Kasumi-1 (cell line): ENCODE results near the gene GZMM.

Experiments used
- DNase-seq, 2 experiments: peaks; one replicate each; lab custom pipeline; 2025; lab: John Stamatoyannopoulos, UW

Gene GZMM

DNA sequence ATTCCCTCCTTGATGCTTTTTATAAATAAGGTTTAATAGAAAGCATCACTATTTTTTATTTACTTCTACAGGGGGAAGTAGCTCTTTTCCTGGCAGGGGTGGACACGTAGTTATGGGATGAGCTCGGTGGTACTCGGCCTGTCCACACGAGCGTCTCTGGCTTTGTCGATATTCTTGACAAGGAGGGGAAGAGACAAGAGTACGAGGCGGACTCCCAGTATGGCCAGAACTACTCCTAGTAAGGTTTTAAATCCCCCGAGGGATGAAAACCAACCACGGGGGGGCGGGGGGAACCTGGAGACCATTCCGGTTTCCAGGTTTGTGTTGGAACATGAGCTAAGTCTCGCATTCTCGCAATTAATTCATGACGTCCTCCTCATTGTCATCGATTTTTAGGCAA, 23.0 kb downstream of the GZMM start:
- no peak for DNase-seq

DNA sequence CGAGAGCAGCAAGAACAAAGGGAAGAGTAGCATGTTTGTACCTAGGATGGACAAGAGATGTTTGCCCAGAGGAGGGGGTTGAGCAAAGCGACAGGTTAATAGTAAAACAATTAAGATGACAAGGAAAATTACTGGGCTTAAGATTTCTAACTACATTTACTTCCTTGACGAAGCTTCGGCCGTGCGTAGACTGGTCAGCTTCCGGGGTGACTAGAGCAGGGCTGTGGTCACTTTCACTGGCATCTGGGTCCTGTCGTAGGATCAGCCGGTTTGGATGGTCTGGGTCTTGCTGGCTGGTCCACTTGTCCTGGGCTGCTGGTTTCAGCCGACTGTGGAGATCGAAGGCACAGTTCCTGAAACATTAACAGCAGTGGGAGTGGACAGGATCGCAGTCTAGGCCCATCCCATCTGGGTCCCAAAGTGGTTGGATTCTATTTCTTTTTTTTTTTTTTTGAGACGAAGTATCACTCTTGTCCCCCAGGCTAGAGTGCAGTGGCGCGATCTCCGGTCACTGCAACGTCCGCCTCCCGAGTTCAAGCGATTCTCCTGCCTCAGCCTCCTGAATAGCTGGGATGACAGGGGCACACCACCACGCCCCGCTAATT, 23.5 kb downstream of the GZMM start:
- no peak for DNase-seq

DNA sequence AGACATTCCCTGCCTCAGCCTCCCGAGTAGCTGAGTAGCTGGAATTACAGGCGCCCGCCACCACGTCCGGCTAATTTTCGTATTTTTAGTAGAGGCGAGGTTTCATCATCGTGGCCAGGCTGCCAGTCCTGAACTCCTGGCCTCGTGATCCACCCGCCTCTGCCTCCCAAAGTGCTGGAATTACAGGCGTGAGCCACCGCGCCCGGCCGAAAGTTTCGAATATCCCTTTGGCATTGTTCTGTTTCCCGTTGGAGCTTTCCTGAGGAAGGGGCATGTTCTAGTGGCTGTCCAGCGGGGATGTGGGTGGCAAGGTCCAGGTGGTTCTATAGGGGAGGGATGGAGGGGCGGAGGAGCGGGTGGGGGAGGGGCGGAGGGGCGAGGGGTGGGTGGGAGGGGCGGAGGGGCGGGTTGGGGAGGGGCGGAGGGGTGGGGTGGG, 26.4 kb downstream of the GZMM start:
- no peak for DNase-seq

DNA sequence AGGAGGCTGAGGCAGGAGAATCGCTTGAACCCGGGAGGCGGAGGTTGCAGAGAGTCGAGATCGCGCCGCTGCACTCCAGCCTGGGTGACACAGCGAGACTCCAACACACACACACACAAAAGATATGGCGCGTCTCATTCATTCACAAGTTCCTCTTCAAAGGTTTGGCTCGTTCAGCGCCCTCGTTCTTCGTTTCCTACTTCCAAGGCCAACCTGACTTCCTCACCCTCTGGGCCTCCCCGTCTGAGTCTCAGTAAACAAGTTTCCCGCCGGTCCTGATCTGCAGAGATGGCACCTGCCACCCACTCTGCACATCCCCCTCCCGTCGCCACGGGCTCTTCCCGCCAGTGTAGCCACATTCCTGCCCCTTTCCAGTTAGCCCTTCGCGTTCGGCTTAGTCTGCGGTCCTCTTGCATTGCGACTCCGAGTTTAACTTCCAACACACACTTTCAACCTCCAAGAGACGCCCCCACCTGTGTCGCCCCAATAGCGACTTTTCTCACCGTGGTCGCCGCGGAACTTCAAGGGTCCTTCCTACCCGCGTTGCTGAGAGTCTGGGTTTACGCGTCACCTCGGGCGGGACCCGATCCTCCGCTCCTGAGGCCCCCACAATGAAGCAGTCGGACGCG, 27.2 kb downstream of the GZMM start:
- peak; percentile 57 to 64 for DNase-seq

DNA sequence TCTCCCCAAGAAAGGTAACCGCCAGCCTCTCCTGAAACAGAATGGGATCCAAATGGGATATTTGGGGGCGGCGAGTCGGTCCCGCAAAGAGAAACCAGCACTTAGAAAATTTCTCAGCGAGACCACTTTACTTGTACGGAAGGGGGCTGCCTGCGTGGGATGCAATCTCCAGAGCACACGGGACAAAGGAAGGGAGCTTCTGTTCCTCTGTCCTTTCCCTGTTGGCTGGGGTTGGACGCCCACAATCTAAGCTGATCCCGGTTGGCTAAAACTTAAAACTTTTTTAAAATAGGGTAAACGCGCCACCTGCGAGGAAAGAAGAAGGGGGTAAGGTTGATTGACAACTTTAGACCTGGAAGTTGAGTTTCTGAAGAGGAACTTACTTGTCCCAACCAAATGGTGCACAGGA, 27.7 kb downstream of the GZMM start:
- DNase-seq = peak; percentile 62 to 63

DNA sequence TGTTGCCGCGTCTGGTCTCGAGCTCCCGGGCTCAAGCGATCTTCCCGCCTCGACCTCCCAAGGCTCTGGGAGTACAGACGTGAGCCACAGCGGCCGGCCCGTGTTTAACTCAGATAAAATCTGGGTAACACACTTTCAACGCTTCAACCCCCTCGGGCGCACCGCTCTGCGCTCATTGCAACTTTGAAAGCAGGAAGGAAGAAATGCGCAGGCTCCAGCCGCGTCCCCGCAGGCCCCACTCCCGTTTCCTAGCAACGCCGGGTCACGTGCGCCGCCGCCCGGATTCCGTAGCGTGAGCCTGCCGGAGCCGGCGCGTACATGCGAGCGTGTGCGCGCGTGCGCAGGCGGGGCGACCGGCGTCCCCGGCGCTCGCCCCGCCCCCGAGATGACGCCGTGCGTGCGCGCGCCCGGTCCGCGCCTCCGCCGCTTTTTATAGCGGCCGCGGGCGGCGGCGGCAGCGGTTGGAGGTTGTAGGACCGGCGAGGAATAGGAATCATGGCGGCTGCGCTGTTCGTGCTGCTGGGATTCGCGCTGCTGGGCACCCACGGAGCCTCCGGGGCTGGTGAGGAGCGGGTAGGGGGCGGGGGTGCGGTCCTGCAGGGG, 28.4 kb downstream of the GZMM start, which contains the start of gene BSG:
Gene BSG (plus strand): TSS at position 457 of the 603 bp plus-strand sequence. CDS start 39 bp downstream, at position 496.
- DNase-seq = peak; percentile 94 to 96

DNA sequence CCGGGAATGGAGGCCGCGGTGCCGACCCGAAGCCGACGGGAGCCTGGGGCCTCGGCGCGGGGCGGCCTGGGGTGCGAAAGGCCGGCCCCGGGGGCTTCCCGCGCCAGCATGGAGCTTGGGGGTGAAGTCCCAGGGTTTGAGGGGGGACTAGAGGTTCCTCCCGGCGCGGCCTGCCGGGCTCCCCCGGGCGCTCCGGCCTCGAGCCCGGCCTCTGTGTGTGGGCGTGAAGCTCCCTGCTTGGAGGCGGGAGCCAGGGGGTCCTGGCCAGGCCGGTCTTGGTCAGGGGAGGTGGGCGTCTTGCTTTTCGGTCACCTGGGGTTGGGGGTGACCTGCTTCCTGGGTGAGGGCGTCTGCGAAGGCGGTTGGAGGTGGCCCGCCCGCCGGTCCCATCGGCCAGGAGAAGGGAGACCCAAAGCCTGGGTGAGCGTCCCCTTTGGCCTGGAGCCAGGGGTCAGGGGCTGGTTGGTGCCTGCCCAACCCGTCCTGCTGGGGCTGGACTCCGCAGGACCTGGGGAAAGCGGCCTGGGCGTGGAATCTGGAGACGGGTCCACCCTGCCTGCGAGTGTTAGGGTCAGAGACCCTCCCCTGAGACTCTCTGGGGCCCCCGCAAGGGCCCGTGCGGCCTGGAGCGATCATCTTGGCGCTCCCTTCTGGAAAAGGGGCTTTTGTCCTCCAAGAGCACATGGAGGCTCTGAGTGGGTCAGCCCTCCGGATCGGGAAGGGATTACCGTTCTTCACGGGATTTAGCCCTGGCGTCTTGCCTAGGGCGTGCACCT, 29.1 kb downstream of the GZMM start:
- peak in 1 of 2 experiments; percentile 21 for DNase-seq

DNA sequence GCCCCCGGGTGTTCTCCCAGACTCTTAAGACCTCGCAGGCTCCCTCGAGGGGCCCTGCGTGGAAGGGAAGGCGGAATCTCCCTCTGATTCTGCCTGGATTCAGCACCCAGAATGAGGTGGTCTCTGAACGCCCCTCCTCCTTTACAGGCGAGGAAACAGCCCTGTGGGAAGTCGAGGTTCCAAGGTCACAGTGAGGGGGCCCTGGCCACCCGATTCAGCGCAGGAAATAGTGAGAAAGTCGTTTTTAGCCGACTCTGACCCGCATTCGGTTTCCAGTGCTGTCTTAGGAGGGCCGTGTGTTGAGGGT, 29.6 kb downstream of the GZMM start:
- no peak for DNase-seq

DNA sequence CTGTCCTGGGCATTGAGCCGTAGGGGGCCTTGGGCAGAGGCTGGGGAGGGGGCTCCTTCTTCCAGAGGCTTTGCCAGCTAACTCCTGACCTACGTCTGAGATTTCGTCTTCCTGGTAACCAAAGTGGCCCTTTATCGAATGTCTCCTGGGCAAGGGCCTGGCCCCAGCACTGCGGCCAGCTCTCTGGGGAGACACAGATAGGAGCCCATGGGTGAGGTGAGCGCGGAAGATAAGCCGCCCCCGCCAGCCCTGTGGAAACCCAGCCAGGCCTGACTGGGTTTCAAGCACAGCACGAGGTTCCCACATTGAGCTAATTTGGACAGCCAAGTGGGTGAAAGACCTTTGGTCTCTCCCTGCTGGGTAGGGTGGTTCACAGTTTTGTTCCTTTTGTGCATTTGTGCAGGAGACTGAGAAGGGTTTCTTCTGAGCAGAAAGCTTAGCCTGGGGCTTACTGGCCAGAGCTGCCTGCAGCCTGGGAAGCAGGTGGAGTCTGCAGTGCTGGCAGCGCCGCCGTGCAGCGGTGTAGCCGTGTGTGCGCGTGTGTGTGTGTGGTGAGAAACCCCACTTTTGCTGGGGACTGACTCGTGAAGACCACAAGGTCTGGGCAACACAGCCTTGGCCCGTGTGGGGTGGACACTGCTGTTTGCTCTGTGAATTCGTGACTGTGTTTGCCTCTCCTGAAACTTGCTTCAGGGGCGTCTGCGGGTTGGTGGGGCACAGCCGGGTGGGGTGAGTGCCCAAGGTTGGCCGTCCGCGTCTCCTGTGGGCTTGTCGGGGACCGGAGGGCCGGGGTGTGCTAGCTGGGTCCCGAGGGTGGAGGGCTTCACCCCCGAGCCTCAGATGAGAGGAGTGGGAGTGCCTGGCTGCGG, 31.0 kb downstream of the GZMM start:
- DNase-seq = peak in 1 of 2 experiments; percentile 36

DNA sequence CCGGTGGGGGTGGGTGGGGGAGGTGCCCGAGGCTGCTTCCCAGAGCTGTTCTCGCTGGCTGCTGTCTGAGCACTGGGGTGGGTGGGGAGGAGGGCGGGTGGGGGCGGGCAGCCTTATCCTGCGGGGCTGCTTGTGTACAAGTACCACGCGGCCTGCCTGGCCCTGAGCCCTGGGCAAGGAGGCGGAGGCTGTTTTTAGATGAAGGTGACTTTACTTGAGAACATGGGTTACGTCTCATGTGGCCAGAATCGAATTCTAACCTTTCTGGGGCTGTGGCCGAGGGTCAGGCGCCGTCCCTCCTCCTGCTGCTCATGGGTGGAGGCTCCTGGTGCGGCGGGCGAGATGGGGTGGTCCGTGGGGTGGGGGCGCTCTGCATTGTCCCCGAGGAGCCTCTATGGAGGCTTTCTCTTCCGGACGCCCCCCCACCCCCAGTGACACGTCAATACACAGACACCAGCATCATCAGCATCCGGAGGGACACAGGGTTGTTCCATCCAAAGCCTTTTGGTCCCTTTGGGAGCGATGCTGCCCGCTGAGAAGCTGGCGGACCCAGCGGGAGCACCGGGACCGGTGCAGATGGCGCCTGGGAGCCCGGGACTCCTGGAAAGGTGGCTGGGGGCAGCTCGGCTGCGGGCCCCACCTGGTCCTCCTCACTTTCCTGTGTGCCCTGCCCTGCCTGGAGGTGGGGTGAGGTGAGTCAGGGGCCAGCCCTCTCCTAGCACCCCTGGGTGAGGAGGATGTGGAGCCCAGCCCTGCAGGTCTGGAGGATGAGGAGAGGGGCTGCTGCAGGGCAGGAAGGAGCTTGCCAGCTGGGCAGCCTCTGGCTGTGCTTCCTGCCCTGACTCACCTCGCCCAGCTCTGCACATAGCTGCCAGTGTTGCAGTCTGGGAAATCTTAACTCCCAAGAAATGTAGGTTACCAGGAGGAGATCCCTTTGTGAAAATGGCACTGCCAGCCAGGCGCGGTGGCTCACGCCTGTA, 32.0 kb downstream of the GZMM start:
- peak in 1 of 2 experiments; percentile 5 for DNase-seq

DNA sequence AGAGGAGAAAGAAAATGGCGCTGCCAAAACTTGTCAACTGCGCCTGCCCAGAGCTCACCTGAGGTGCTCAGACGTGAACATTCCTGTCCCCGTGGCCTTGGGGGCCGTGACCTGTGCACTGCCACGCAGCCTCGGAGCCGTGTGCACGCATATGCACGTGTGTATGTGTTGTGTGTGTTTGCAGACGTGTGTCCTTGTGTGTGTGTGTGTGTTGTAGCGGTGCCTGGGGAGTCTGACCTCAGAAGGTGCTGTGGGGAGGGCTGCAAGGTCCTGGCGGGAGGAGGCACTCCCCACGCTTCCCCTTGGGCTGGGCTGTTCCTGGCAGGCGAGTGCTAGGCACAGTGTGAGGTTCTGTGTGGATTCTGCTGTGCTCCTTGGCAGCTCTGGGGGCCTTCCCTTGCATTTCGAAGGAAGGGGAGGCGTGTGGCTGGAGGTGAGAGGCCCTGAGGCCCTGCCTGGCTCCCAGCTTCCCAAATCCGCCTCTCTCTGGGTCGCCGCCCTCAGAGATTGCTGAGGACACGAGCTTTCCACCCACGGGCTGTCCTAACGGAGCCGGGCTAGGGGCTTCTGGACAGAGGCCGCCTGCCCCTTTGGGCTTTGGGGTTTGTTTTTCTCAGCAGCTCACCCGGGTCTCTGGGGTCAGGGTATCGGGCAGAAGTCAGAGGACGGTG, 33.0 kb downstream of the GZMM start:
- no peak for DNase-seq

DNA sequence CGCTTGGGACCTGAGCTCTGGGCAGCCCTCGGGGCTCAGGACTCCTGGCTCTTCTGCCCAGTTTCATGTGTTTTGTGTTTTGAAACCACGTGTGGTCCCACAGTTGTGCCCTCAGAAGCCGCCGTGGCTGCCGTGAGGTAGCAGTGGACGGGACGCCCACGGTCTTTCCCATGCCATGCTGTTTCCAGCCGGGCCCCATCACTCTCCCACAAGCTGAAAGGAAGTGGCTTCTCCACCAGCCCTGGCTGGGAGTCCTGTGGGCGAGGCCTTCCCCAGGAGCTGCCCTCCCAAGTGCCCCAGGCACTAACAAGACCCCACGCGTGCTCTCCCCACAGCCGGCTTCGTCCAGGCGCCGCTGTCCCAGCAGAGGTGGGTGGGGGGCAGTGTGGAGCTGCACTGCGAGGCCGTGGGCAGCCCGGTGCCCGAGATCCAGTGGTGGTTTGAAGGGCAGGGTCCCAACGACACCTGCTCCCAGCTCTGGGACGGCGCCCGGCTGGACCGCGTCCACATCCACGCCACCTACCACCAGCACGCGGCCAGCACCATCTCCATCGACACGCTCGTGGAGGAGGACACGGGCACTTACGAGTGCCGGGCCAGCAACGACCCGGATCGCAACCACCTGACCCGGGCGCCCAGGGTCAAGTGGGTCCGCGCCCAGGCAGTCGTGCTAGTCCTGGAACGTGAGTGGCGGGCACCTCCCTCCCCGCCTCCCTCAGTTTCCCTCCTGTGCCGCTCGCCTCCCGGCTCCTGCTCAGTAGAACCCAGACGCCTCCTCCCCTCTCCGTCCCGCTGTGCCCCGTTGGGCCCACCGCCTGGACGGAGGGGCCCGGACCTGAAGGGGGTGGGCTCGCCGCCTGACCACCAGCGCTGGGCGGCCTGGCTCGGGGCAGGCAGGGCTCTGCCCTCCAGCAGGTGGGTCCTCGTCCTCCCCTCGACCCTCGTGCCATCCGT, 33.9 kb downstream of the GZMM start:
- no peak for DNase-seq

DNA sequence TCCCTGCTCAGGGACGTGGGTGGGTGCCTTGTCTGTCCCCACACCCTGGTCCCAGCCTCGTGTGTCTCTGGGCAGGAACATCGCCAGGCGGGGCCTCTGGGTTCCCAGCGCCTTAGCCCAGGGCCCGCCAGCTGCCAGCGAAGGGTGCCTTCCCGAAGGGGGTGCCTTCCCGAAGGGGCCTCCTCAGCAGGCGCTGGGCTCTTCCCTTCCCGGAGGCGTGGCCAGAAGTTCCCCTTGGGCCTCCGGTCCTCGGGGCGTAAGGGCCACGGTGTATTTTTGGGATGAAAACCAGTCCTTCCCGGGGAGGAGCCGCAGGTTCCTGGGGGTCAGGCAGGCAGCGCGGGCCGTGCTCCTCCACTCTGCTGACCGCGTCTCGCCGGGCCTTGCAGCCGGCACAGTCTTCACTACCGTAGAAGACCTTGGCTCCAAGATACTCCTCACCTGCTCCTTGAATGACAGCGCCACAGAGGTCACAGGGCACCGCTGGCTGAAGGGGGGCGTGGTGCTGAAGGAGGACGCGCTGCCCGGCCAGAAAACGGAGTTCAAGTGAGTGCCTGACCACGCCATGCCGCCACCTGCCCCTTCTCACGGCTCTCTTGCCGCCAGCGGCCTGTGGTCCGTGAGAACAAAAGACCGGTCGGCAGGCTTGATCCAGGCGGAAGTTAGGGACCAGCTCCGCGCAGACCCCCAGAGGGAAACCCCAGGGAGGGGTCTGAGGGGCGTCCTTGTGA, 35.4 kb downstream of the GZMM start:
- DNase-seq = no peak

DNA sequence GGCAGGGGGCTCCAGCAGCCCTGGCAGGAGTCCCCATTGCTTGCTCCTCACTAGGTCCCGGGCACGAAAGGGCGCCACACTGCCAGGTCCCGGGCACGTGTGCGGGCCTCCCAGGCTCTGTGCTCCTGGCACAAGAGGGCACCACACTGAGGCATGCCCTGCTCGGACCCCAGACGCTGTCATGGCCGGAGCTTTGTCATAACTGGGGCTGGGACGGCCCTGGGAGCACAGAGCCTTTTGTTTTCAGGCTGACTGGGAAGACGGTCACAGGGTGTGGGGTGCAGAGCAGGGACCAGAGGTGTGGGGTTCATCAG, 35.9 kb downstream of the GZMM start:
- DNase-seq = no peak

DNA sequence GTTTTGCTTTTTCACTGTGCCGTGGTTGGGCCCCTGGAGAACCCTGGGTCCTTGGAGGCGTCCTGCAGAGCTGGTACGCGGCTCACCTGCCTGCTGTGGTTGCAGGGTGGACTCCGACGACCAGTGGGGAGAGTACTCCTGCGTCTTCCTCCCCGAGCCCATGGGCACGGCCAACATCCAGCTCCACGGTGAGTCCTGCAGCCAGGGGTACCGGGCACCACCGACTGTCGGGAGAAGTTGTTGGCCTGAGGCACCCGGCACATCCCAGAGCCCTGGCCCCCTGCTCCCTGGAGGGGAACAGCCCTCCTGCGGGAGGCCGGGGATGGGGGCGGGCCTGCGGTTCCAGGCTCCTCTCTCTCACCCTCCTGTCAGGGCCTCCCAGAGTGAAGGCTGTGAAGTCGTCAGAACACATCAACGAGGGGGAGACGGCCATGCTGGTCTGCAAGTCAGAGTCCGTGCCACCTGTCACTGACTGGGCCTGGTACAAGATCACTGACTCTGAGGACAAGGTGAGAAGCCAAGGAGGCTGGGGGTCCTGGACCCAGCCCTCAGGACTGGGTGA, 36.5 kb downstream of the GZMM start:
- no peak for DNase-seq

DNA sequence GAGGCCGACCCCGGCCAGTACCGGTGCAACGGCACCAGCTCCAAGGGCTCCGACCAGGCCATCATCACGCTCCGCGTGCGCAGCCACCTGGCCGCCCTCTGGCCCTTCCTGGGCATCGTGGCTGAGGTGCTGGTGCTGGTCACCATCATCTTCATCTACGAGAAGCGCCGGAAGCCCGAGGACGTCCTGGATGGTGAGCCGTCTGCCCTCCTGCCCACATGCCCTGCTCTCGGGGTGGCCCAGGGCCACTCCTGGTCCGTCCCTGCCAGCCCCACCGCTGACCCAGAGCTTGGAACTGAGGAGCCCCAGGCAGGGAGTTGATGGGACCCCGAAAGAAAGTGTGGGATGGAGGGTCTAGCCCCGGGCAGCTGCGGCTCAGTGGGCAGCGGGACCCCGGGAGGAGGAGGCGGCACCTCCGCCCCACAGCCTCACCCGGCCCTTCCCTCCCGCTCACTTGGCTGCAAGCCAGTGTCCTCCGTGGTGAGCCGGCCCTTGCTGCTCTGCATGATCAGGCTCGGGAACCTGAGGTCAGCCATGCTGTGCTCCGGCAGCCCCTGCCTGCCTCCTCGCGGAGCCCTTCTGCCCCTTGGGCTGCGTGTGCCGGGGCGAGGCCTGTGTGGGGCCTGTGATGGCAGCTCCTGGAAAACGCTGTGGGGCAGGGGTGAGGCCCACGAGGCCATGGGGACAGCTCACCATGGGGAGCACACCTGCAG, 37.7 kb downstream of the GZMM start:
- DNase-seq = no peak

DNA sequence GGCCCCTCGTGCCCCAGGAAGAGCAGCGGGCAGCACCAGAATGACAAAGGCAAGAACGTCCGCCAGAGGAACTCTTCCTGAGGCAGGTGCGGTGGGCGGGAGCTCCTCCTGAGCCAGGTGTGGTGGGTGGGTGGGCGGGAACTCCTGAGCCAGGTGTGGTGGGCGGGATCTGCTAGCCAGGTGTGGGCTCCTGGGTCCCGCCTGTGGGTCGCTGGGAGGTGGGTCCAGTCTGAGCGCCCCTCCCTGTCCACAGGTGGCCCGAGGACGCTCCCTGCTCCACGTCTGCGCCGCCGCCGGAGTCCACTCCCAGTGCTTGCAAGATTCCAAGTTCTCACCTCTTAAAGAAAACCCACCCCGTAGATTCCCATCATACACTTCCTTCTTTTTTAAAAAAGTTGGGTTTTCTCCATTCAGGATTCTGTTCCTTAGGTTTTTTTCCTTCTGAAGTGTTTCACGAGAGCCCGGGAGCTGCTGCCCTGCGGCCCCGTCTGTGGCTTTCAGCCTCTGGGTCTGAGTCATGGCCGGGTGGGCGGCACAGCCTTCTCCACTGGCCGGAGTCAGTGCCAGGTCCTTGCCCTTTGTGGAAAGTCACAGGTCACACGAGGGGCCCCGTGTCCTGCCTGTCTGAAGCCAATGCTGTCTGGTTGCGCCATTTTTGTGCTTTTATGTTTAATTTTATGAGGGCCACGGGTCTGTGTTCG, 38.8 kb downstream of the GZMM start:
- DNase-seq = no peak
